Glutamatergic neuron (in vitro differentiated cells): ENCODE results near the gene ARL4C. TPM values are rescaled to one million over a fixed set of nuclear protein-coding genes. Genes with fewer than 3 reads are reported as not detected.

Experiments
- DNase-seq: peaks from one replicate; pipeline ENCODE4 v3.0.0; 2022
- H3K27ac Mint-ChIP-seq: one replicate; pipeline ENCODE4 v1.8.0; 2020; ENCODE audit warnings: mild to moderate bottlenecking, mixed read lengths, inconsistent platforms; ENCODE audit not compliant: unreplicated experiment
- H3K27me3 Mint-ChIP-seq: one replicate; pipeline ENCODE4 v1.8.0; 2020; ENCODE audit warnings: mild to moderate bottlenecking, moderate library complexity, mixed read lengths, inconsistent platforms; ENCODE audit not compliant: unreplicated experiment
- H3K36me3 Mint-ChIP-seq: one replicate; pipeline ENCODE4 v1.8.0; 2020; ENCODE audit warnings: mild to moderate bottlenecking, mixed read lengths, inconsistent platforms; ENCODE audit not compliant: unreplicated experiment
- H3K4me1 Mint-ChIP-seq: one replicate; pipeline ENCODE4 v1.8.0; 2020; ENCODE audit warnings: mild to moderate bottlenecking, low read depth, mixed read lengths, inconsistent platforms; ENCODE audit not compliant: unreplicated experiment
- H3K4me3 Mint-ChIP-seq: one replicate; pipeline ENCODE4 v1.8.0; 2020; ENCODE audit warnings: mild to moderate bottlenecking, mixed read lengths, inconsistent platforms; ENCODE audit not compliant: unreplicated experiment
- H3K9me3 Mint-ChIP-seq: one replicate; pipeline ENCODE4 v1.8.0; 2020; ENCODE audit warnings: mild to moderate bottlenecking, moderate library complexity, mixed read lengths, inconsistent platforms; ENCODE audit not compliant: unreplicated experiment
- total RNA-seq: library from RNA; stranded (reverse); fragmentation: NEBNext Ultra II Directional; extraction: Animal tissue kit (Norgen Biotek cat#: 25700); gene quantifications from one replicate; pipeline ENCODE4 v1.2.1, GENCODE V29; 2021; ENCODE audit not compliant: unreplicated experiment
- TF ChIP-seq, protein P1 (sequence below): fragments of 200-600 bp; sonication (generic); IDR thresholded peaks from one replicate; pipeline ENCODE4 v1.5.0; 2021; ENCODE audit not compliant: partially characterized antibody, unreplicated experiment

The ARL4C gene
- total RNA-seq, 1 donor from 2014 or later = 23.2 TPM

DNA sequence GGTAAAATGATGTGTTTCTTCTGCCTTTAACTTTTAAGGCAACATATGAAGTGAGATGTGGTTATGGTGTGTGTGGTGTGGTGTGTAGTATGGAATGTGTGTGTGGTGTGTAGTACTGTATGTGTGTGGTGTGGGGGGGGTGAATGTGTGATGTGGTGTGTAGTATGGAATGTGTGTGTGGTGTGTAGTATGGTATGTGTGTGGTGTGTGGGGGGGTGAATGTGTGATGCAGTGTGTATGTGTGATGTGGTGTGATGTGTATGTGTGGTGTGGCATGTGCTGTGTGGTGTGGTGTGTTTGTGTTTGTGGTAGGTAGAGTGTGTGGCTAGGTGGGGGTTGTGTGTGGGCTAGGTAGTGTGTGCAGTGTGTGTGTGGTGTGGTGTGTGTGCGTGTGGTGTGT lies 17.2 kb upstream of the ARL4C start:
- no peaks in the 10 kb centered on the region for H3K36me3 Mint-ChIP-seq
- H3K4me3 Mint-ChIP-seq = no peak overlapping the region
- peaks cover 6% of the 10 kb centered on the region for H3K9me3 Mint-ChIP-seq
- DNase-seq = no peak
- H3K4me1 Mint-ChIP-seq = peaks cover 3% of the 10 kb centered on the region
- no peak overlapping the region for H3K27ac Mint-ChIP-seq
- peaks cover 8% of the 10 kb centered on the region for H3K27me3 Mint-ChIP-seq
- TF ChIP-seq, protein P1, sequence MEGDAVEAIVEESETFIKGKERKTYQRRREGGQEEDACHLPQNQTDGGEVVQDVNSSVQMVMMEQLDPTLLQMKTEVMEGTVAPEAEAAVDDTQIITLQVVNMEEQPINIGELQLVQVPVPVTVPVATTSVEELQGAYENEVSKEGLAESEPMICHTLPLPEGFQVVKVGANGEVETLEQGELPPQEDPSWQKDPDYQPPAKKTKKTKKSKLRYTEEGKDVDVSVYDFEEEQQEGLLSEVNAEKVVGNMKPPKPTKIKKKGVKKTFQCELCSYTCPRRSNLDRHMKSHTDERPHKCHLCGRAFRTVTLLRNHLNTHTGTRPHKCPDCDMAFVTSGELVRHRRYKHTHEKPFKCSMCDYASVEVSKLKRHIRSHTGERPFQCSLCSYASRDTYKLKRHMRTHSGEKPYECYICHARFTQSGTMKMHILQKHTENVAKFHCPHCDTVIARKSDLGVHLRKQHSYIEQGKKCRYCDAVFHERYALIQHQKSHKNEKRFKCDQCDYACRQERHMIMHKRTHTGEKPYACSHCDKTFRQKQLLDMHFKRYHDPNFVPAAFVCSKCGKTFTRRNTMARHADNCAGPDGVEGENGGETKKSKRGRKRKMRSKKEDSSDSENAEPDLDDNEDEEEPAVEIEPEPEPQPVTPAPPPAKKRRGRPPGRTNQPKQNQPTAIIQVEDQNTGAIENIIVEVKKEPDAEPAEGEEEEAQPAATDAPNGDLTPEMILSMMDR = no peak

DNA sequence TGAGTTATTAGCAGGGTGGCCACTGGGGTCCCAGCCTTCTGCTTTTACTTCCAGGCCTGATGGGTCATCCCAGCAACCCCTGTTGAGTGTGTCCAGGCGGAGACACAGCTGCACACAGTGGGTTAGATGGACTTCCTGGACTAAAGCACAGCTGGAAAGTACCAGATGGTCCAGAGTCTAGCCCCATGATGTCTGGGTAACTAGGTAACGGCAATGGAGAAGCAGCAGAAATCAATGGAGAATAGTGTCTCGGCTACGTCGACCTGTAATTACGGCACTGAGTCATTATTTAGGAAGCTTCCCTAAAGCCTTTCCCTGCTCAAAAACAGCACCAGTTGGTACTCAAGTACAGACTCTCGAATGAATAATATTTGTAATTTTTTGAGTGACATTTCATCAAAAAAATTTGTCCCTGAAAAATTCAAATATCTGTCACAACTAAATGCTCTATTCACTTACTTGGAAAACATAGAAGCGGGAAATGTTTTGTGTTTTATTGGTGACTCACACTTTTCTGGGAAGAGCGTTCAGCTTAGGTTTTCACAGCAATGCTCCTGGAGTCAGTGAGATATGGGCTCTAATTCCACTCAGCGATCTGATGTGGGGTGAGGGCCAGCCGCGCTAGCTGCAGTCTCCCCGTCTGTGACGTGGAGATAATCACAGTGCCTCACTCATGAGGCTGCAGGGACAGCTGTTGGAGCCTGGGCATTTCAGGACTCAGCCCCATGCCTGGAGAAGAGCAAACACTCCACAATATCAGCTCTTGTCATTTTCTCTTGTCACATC lies 16.2 kb upstream of the ARL4C start:
- TF ChIP-seq, protein P1 = no peak
- peak; percentile 60 for DNase-seq
- Mint-ChIP-seq H3K27me3 (peaks cover 8% of the 10 kb centered on the region), H3K27ac (no peak overlapping the region), H3K9me3 (peaks cover 6% of the 10 kb centered on the region), H3K4me1 (peaks cover 3% of the 10 kb centered on the region), H3K36me3 (no peaks in the 10 kb centered on the region), H3K4me3 (peak overlapping the region; percentile 36)

DNA sequence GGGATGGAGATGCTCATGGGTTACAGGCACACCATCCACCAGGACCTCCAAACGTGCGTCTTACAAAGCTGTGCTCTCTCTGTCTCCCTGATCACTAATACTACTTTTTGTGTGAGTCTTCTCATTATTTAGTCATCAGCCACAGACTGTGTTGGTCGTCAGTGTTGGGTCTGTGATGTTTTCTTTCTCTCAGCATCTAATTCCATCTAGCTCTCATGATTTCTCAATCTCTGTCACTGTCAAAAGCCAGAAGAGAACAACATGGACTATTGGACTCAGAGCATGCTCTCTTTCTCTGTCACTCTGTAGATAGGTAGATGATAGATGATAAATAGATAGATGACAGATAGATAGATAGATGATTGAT lies 6.0 kb upstream of the ARL4C start:
- Mint-ChIP-seq H3K27me3 (peaks cover 3% of the 10 kb centered on the region), H3K27ac (no peak overlapping the region), H3K36me3 (no peaks in the 10 kb centered on the region), H3K9me3 (peaks cover 2% of the 10 kb centered on the region), H3K4me3 (no peak overlapping the region), H3K4me1 (peaks cover 32% of the 10 kb centered on the region)
- no peak for DNase-seq
- TF ChIP-seq, protein P1 = no peak

DNA sequence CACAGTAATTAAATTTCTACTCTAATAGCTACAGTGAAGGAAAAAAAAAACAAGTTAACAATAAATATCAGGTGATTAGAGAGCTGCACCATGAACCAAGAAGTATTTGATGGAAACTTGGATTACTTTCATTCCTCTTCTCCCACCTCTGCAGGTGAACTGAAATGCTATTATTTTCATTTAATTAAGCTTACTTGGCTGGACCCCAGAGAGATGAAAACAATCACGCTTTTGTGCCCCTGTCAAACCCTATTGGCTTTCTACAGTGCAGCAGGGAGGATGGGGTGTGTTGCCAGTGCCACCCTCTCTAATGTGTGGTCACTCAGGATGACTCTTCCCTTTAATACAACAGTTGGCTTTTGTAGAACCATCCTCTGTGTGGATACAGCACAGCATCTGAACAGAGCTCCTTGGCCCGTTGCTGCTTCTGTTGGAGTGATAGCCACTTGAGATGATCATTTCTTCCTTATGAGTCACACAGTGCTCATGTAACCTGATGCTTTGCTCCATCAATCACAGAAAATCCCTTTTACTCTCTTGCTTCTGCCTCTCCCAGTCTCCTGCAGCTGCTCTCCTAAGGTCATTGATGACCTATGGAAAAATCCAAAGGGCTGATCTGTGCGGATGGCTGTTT lies 5.5 kb upstream of the ARL4C start:
- Mint-ChIP-seq H3K27me3 (peaks cover 6% of the 10 kb centered on the region), H3K4me3 (no peak overlapping the region), H3K27ac (no peak overlapping the region), H3K36me3 (no peaks in the 10 kb centered on the region), H3K9me3 (peaks cover 4% of the 10 kb centered on the region), H3K4me1 (peaks cover 30% of the 10 kb centered on the region)
- TF ChIP-seq, protein P1 = no peak
- no peak for DNase-seq

DNA sequence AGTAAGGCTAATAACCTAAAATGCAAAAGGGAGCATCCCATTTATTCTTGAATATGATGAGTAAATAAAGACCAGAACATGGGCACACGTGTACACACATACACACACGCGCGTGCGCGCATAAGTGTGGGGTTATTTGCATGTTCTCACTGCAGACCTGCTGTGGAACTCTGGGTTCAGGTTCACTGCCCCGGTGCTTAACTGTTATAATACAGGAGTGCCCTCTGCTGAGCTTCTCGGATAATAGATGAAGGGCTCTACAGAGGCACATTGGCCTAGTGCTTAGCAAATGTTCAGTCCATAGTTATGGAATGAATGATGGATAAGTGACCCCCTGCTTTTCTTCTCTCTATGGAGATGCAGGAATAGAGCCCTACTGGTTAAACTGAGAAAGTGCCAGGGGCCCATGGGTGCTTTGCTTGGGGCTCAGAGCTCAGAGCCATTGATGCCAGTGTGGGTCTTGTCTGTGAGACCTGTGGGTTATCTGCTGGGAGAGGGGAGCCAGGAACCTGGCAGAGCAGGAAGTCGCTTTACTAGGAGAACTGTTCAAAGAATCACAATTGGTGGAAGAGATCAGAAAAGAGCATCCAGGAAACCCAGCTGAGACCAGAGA lies 3.6 kb upstream of the ARL4C start:
- peaks cover 10% of the 10 kb centered on the region for H3K9me3 Mint-ChIP-seq
- no peaks in the 10 kb centered on the region for H3K36me3 Mint-ChIP-seq
- no peak overlapping the region for H3K27ac Mint-ChIP-seq
- TF ChIP-seq, protein P1 = no peak
- peak; percentile 45 for DNase-seq
- H3K4me3 Mint-ChIP-seq = no peak overlapping the region
- peaks cover 12% of the 10 kb centered on the region for H3K27me3 Mint-ChIP-seq
- peaks cover 25% of the 10 kb centered on the region for H3K4me1 Mint-ChIP-seq
